CD14-positive monocyte (primary cell): ENCODE data around the gene SETD5. TPM values are rescaled to one million over a fixed set of nuclear protein-coding genes. Genes with fewer than 3 reads are reported as not detected.
A peak's percentile ranks its signal among the peaks of the same experiment; 100 is the strongest.

Source experiments
- DNase-seq, 3 donors: peaks; one replicate each; pipeline ENCODE4 v3.0.0-alpha.2; 2011 to 2022
- H2AFZ ChIP-seq: 2 replicates; pipeline ENCODE4 v1.6.0; 2012; ENCODE audit warnings: mild to moderate bottlenecking, low read depth, low read length, inconsistent platforms; ENCODE audit not compliant: insufficient read depth, poor library complexity, severe bottlenecking
- H3K27ac ChIP-seq, 2 donors: 1 replicate in 1 of 2; 2 replicates in 1 of 2; pipeline ENCODE4 v1.5.1; 2012 to 2013; ENCODE audit warnings: low read length in 2 of 2, control low read depth in 1 of 2, inconsistent platforms in 1 of 2, low read depth in 1 of 2, mild to moderate bottlenecking in 1 of 2
- H3K27me3 ChIP-seq, 2 donors: one replicate each; pipeline versions ENCODE4 v1.6.0 to v1.6.1; 2011 to 2013; ENCODE audit warnings: low read length in 2 of 2; ENCODE audit not compliant: control insufficient read depth in 2 of 2, insufficient read depth in 2 of 2
- H3K36me3 ChIP-seq, 2 donors: replicated peaks in 1 of 2; 1 replicate in 1 of 2; 2 replicates in 1 of 2; pipeline versions ENCODE4 v1.5.1 to v1.6.1; 2012 to 2013; ENCODE audit warnings: low read length in 2 of 2, control low read depth in 1 of 2, inconsistent platforms in 1 of 2, mild to moderate bottlenecking in 1 of 2; ENCODE audit not compliant: insufficient read depth in 2 of 2, control insufficient read depth in 1 of 2
- H3K4me1 ChIP-seq, 2 donors: 1 replicate in 1 of 2; 2 replicates in 1 of 2; pipeline versions ENCODE4 v1.5.1 to v1.6.1; 2012 to 2013; ENCODE audit warnings: low read length in 2 of 2, control low read depth in 1 of 2, inconsistent platforms in 1 of 2, mild to moderate bottlenecking in 1 of 2, moderate library complexity in 1 of 2; ENCODE audit not compliant: insufficient read depth in 2 of 2, control insufficient read depth in 1 of 2
- H3K4me2 ChIP-seq: replicated peaks from 2 replicates; pipeline ENCODE3; 2012; ENCODE audit warnings: low read length, moderate library complexity, mild to moderate bottlenecking; ENCODE audit not compliant: poor library complexity, severe bottlenecking; ENCODE audit errors: extremely low read depth
- H3K4me3 ChIP-seq, 3 experiments: fragments of 200-600 bp in 1 of 3; sonication (generic) in 1 of 3; replicated peaks in 1 of 3; 1 replicate in 2 of 3; 2 replicates in 1 of 3; pipeline ENCODE4 v1.5.1; 2011 to 2013; ENCODE audit warnings: low read length in 3 of 3, mild to moderate bottlenecking in 3 of 3, control low read depth in 2 of 3, low read depth in 2 of 3, inconsistent platforms in 1 of 3, moderate library complexity in 1 of 3
- H3K79me2 ChIP-seq: 2 replicates; pipeline ENCODE4 v1.6.0; 2012; ENCODE audit warnings: mild to moderate bottlenecking, control low read depth, inconsistent platforms, low read length, moderate library complexity; ENCODE audit not compliant: insufficient read depth
- H3K9ac ChIP-seq: 2 replicates; pipeline ENCODE4 v1.6.0; 2017; ENCODE audit warnings: low read length, mild to moderate bottlenecking; ENCODE audit not compliant: insufficient read depth, poor library complexity, severe bottlenecking
- H3K9me3 ChIP-seq, 2 donors: replicated peaks in 1 of 2; 1 replicate in 1 of 2; 2 replicates in 1 of 2; pipeline versions ENCODE4 v1.5.1 to v1.6.1; 2012 to 2013; ENCODE audit warnings: low read length in 2 of 2, control low read depth in 1 of 2; ENCODE audit not compliant: control insufficient read depth in 1 of 2, insufficient read depth in 1 of 2
- H4K20me1 ChIP-seq: 2 replicates; pipeline ENCODE4 v1.6.0; 2012; ENCODE audit warnings: mild to moderate bottlenecking, low read length, control low read depth, moderate library complexity; ENCODE audit not compliant: insufficient read depth
- H3K27ac Mint-ChIP-seq, 7 donors: one replicate each; pipeline ENCODE4 v1.8.0; 2020; ENCODE audit warnings: mild to moderate bottlenecking in 7 of 7, mixed read lengths in 7 of 7, moderate library complexity in 6 of 7, inconsistent platforms in 2 of 7
- H3K27me3 Mint-ChIP-seq, 3 donors: one replicate each; pipeline ENCODE4 v1.8.0; 2021 to 2022; ENCODE audit warnings: low read depth in 3 of 3, mild to moderate bottlenecking in 3 of 3, mixed read lengths in 3 of 3, moderate library complexity in 3 of 3, inconsistent platforms in 1 of 3
- H3K36me3 Mint-ChIP-seq, 2 donors: one replicate each; pipeline ENCODE4 v1.8.0; 2020; ENCODE audit warnings: mixed read lengths in 2 of 2, inconsistent platforms in 1 of 2, mild to moderate bottlenecking in 1 of 2
- H3K4me1 Mint-ChIP-seq: one replicate; pipeline ENCODE4 v1.8.0; 2020; ENCODE audit warnings: mild to moderate bottlenecking, mixed read lengths
- H3K4me3 Mint-ChIP-seq, 2 donors: one replicate each; pipeline ENCODE4 v1.8.0; 2020; ENCODE audit warnings: mild to moderate bottlenecking in 2 of 2, mixed read lengths in 2 of 2, moderate library complexity in 1 of 2
- H3K9me3 Mint-ChIP-seq, 7 donors: one replicate each; pipeline ENCODE4 v1.8.0; 2020 to 2022; ENCODE audit warnings: mixed read lengths in 7 of 7, mild to moderate bottlenecking in 6 of 7, moderate library complexity in 6 of 7, inconsistent platforms in 2 of 7
- WGBS: methylation state at CpG from one replicate; pipeline ENCODE4 v1.1.5; 2013; ENCODE audit warnings: missing lambda C conversion rate; ENCODE audit not compliant: insufficient coverage; 5-methylcytosine and 5-hydroxymethylcytosine counted together
- intact Hi-C, 2 donors: fragments of 100-400 bp; cut with micrococcal nuclease; formaldehyde crosslinking; loops; one replicate each; pipeline versions ENCODE4 v1.15.0 to v1.15.1; 2023
- polyA plus RNA-seq, 3 donors: library from polyadenylated mRNA; depleted of rRNA in 1 of 3; unstranded in 2 of 3; stranded (reverse) in 1 of 3; fragments of 300-500 nt in 2 of 3; fragments of >200 nt in 1 of 3; fragmentation: Illumina TruSeq in 2 of 3; gene quantifications; 1 replicate in 2 of 3; 2 replicates in 1 of 3; pipeline ENCODE4 v1.2.3, GENCODE V29; 2012 to 2021
- TF ChIP-seq, protein P1 (sequence below): fragments of 200-600 bp; IDR thresholded peaks from one replicate; pipeline ENCODE4 v1.8.0; 2022; ENCODE audit warnings: antibody characterized with exemption, mild to moderate bottlenecking

The SETD5 gene
- polyA plus RNA-seq, 3 donors, result 4.1 to 51.5 (median 13.7) TPM

DNA sequence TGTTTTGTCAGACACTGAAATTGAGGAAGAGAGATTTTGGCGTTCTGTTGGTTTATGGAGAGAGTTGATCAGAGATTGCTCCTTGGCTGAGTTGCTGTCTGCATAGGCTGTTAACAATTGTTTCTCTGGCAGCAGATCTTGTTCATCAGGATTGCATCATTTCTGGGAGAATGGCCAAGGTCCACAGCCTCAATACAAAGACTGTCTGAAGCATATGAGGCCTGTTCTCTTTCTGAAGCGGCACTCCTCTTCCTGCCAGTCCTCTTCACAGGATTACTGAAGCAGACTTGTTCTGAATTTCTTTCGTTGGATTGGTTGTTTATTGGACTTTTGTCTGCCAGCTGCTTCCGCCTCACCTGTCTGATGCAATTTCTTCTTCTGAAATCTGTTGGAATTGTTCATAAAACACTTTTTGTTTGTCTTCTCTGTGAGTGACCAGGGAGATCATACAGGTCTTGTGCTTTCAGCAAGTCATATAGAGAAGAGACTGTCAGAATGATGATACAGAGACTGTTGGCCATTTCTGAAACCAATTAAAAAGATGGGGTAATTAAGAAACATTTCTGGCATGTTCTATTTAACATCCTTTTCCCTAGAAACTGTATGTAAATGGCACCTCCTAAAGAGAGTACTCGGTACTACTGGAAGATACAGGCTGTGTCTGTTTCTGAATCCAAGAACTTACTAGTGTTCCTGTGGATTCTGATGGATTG is 25.5 kb downstream of the SETD5 start:
- Mint-ChIP-seq H3K27me3 (no peaks in the 10 kb centered on the region), H3K27ac (peak overlapping the region; percentile 70 to 89 (median 76)), H3K4me3 (no peak overlapping the region), H3K4me1 (peaks cover 14% of the 10 kb centered on the region), H3K9me3 (no peaks in the 10 kb centered on the region), H3K36me3 (peaks cover 27 to 39% of the 10 kb centered on the region in 2 donors)
- Histone ChIP-seq H3K36me3 (peaks cover 25 to 33% of the 10 kb centered on the region in 2 donors), H3K4me2 (no peak overlapping the region), H3K27ac (peak overlapping the region in 1 of 2 donors; percentile 73), H3K4me1 (peaks cover 6 to 10% of the 10 kb centered on the region in 2 donors), H3K4me3 (no peak overlapping the region), H3K9ac (no peak overlapping the region), H2AFZ (no peak overlapping the region), H4K20me1 (peaks cover 81% of the 10 kb centered on the region), H3K27me3 (no peaks in the 10 kb centered on the region), H3K9me3 (no peaks in the 10 kb centered on the region), H3K79me2 (peaks cover 91% of the 10 kb centered on the region)
- WGBS, result 67% methylated on average over 1 of the region's 5 CpGs
- DNase-seq, result peak; percentile 25 to 50 (median 46)
- intact Hi-C loops, result loop anchor here (2.0 to 5.0 kb wide), 3 partner anchors 26 to 71 kb away; partner anchors contain the start of gene SETD5 (in 1 of the 2)
- TF ChIP-seq, protein P1, sequence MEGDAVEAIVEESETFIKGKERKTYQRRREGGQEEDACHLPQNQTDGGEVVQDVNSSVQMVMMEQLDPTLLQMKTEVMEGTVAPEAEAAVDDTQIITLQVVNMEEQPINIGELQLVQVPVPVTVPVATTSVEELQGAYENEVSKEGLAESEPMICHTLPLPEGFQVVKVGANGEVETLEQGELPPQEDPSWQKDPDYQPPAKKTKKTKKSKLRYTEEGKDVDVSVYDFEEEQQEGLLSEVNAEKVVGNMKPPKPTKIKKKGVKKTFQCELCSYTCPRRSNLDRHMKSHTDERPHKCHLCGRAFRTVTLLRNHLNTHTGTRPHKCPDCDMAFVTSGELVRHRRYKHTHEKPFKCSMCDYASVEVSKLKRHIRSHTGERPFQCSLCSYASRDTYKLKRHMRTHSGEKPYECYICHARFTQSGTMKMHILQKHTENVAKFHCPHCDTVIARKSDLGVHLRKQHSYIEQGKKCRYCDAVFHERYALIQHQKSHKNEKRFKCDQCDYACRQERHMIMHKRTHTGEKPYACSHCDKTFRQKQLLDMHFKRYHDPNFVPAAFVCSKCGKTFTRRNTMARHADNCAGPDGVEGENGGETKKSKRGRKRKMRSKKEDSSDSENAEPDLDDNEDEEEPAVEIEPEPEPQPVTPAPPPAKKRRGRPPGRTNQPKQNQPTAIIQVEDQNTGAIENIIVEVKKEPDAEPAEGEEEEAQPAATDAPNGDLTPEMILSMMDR, result peak; percentile 76

DNA sequence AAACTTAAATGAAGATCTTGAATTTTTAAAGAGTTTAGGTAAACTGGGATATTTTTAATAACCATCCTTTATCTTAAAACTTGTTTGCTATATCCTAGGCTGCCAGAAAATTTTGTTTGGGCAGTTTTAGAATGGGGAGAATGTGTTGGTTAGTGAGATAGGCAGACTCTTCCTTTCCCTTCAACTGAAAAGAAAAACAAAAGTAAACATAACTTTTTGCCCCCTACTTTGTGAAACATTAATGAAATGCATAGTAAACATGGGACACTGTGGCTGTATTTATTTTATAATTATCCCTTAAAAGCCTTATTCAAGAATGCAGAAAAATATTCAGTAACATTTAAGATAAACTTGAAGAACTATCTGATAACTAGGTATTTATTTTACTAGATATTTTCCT is 31.0 kb downstream of the SETD5 start:
- Mint-ChIP-seq H3K27me3 (no peaks in the 10 kb centered on the region), H3K4me3 (no peak overlapping the region), H3K9me3 (no peaks in the 10 kb centered on the region), H3K27ac (peak overlapping the region in 1 of 7 donors; percentile 12), H3K36me3 (peaks cover 73 to 77% of the 10 kb centered on the region in 2 donors), H3K4me1 (no peaks in the 10 kb centered on the region)
- Histone ChIP-seq H2AFZ (no peak overlapping the region), H3K36me3 (peaks cover 80 to 89% of the 10 kb centered on the region in 2 donors), H3K9ac (no peak overlapping the region), H3K27me3 (no peaks in the 10 kb centered on the region), H3K79me2 (peaks cover 46% of the 10 kb centered on the region), H3K27ac (no peak overlapping the region), H3K4me2 (no peak overlapping the region), H3K4me3 (no peak overlapping the region), H3K4me1 (no peaks in the 10 kb centered on the region), H4K20me1 (peaks cover 45% of the 10 kb centered on the region), H3K9me3 (no peaks in the 10 kb centered on the region)
- no peak for DNase-seq
- TF ChIP-seq, protein P1, result no peak
- intact Hi-C loops, result no loop called here
